MM.1S (cell line): ENCODE measurements around the gene HS2ST1.

Source experiments
- EZH2 ChIP-seq: fragments of 300-600 bp; sonication (generic); optimal IDR thresholded peaks from 2 replicates; pipeline ENCODE3; 2017; ENCODE audit warnings: low read depth, mild to moderate bottlenecking, antibody characterized with exemption, low read length, mixed read lengths
- TF ChIP-seq, protein P1 (sequence below): fragments of 300-600 bp; sonication (generic); IDR thresholded peaks from 2 replicates; pipeline ENCODE4 v1.5.1; 2016; ENCODE audit warnings: antibody characterized with exemption, low read length, mixed read lengths

DNA sequence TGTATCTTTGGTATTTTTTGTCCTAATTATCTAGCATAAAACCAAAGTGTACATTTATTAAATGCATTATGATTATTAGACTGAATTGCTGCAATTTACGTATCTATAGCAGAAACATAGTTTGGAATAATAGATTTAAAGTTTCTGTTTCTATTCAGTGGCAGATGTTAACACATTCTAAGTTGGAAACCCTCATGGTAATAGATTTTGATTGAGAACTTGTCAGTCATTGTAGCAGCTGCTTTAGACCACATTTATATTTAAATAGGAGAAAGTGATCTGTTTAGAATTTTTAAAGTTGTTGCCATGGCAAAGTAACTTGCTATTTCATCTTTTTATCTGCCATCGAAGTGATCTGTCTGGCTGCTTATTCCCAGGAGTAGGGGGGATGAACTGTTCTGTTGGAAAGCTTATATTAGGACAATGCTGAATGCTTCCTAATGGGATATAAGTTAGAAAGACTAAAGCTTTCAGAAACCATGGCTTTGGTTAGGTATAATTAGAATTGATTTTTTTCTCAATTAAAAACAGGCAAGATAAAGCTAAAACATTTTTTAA is 61.6 kb downstream of the HS2ST1 start:
- no peak for TF ChIP-seq EZH2
- TF ChIP-seq, protein P1, sequence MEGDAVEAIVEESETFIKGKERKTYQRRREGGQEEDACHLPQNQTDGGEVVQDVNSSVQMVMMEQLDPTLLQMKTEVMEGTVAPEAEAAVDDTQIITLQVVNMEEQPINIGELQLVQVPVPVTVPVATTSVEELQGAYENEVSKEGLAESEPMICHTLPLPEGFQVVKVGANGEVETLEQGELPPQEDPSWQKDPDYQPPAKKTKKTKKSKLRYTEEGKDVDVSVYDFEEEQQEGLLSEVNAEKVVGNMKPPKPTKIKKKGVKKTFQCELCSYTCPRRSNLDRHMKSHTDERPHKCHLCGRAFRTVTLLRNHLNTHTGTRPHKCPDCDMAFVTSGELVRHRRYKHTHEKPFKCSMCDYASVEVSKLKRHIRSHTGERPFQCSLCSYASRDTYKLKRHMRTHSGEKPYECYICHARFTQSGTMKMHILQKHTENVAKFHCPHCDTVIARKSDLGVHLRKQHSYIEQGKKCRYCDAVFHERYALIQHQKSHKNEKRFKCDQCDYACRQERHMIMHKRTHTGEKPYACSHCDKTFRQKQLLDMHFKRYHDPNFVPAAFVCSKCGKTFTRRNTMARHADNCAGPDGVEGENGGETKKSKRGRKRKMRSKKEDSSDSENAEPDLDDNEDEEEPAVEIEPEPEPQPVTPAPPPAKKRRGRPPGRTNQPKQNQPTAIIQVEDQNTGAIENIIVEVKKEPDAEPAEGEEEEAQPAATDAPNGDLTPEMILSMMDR, result no peak
